HG03175 (cell line): ENCODE results near the gene PDLIM7.

Experiments
- ATAC-seq: cut with Tn5 transposase; IDR thresholded peaks from one replicate; pipeline ENCODE4 v1.9.1; 2021; ENCODE audit warnings: mild to moderate bottlenecking, moderate library complexity; ENCODE audit not compliant: unreplicated experiment

PDLIM7 gene

DNA sequence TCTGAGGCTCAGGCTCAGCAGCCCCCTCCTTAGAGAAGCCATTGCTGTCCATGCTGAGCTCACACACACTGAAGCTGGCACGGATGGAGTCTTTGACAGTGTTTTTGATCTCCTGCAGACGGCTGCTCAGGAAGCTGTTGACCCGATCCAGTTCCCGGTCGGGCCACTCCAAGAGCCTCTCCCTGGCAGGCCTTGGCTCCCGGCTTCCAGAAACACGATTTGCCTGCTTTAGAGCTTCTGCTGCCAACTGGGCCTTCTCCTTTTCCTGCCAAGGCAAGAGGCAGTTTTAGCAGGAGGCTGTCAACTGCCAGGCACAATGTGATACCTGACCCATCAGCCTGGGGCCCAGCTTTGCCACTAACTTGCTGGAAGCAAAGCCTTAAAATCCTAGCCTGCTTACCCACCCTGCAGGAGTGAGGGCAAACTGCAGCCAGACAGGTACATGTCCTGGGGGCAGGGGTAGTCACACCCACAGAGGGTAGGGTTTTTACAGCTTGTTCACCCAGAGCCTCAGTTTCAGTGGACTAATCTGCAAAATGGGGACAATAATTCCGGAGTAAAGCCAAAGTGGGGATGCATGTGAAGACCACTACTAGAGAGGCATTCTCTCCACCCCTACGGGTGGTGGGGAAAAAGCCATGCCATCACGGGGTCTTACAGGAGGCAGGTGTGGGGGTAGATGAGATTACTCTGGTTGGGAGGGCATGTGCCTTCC lies 27.7 kb upstream of the PDLIM7 start:
- no peak for ATAC-seq

DNA sequence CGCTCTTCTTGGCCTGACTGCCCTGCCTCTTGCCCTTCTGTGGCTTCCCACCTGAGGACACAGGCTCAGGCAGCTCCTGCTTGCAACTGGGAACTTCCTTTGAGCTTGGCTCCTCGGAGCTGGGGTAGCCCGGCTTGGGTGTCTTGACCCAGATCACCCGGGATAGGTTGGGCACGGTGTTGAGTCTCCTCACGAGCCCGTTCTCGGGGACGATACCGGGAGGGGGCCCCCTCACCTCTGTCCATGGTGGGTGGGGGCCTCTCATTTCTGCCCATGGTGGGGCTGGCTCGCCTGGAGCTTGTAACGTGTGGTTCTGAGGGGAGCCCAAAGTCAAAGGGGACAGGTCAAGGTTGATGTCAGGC lies 27.1 kb upstream of the PDLIM7 start:
- ATAC-seq, result no peak

DNA sequence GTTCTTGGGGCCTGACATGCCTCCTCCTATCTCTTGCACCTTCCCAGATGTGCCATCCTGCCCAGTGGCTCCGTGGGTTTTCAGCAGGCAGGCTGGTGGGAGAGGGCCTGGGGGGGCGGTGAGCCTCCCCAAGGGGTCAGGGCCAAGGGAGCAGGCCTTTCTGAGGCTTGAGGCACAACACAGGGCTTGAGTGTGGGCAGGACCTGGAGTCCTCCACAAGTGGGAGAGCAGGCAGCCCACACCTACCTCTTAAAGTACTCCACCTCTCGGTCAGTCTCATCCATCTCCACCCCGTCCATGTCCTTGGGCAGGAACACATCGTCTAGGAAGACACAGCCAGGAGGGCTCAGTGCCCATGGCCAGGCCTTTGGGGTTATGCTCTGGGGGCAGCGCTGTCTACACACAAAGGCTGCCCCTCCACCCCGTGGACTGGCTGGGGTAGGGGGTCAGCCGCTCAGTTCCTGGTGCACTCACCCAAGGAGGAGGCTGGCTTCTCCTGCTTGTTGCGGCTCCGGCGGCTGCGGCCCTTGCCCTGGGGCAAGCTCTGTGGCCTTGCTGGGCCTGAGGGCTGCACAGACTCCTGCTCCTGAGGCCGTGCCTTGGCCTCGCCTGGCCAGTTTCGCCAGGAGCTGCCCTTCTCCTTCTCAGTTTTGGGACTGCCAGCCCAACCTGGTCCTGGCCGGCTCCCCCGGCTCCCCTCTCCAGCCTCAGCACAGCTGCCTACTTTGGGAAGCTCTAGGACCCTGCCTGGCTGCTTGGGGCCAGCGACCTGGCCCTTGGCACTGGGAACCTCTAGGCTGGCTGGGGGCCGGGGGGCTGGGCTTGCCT lies 26.5 kb upstream of the PDLIM7 start:
- no peak for ATAC-seq

DNA sequence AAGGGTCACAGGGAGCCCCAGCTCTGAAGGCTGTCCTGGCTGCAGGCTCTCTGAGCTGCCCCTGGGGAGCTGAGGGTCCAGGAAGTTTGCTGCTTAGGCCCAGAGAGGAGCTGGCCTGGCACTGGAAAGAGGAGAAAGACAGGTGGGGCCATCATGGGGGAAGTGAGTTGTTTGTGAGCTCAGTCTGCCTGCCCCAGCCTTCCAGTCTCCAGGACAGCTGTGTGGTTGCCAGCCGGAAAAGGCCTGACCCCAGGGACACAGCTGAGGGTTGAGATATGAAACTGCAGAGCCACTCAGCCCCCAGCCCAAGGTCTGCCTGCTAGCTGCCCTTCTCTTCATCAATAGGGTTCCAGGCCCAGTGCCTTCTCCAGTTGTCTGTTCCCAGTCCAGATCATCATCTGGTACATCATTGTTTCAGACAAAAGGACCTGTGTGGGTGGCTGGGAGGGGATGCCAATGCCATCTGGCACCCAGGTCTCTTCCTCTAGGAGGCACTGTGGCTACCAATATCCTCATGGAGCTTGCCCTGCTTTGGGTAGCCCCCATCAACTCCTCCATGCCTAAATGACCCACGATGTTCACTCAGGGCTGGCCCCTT lies 23.6 kb upstream of the PDLIM7 start:
- ATAC-seq, result no peak

DNA sequence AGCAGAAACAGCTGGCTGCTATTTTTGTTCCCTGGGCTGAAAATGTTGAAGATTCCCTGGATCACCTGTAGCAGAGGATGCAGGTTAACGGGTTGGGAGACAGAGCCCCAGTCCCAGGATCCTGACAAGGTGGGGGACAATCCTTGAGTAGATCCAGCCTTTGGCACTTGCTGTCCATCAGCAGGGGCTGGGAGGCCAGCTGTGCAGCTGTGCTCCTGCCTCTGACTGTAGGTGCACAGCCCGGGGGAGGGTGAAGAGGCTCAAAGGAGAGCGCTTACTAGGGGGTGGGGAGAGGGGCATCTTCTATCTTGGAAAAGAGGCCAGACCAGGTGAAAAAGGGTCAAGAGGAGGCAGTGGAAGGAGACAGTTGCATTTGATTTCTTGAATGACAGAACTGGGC lies 22.9 kb upstream of the PDLIM7 start:
- ATAC-seq, result no peak

DNA sequence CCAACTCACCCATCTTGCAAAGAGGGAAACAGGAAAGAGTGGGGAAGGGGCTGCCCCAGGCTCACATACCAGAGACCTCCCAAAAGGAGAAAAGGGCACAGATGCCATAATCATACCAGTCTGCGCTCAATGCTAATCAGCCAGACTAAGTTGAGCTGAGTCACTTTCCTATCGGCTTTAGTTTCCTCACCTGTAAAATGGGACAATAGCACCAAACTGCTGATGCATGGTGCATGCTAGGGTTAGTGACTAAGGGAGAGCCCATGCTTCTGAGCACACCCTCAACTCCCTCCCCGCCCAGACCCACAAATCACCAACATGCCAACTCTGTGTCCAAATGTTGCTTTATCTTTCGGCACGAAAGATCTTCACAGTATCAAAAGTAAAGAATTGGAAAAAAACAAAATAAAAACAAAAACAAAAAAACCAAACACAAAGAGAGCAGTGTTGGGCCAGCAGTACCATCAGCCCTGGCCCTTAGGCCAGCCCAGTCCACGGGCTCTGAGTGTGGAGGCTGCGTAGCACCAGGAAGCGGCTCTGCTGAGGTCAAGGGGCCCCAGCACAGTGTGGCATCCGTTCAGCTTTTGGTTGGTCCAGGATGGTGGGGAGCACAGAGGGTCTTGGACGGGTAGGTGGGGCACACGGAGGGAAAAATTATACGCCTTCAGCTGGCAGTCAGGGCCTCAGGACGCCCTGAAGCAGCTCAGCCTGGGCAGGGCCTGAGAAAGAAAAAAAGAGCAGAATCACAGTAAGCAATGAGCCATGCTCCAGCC lies 22.2 kb upstream of the PDLIM7 start:
- ATAC-seq, result no peak

DNA sequence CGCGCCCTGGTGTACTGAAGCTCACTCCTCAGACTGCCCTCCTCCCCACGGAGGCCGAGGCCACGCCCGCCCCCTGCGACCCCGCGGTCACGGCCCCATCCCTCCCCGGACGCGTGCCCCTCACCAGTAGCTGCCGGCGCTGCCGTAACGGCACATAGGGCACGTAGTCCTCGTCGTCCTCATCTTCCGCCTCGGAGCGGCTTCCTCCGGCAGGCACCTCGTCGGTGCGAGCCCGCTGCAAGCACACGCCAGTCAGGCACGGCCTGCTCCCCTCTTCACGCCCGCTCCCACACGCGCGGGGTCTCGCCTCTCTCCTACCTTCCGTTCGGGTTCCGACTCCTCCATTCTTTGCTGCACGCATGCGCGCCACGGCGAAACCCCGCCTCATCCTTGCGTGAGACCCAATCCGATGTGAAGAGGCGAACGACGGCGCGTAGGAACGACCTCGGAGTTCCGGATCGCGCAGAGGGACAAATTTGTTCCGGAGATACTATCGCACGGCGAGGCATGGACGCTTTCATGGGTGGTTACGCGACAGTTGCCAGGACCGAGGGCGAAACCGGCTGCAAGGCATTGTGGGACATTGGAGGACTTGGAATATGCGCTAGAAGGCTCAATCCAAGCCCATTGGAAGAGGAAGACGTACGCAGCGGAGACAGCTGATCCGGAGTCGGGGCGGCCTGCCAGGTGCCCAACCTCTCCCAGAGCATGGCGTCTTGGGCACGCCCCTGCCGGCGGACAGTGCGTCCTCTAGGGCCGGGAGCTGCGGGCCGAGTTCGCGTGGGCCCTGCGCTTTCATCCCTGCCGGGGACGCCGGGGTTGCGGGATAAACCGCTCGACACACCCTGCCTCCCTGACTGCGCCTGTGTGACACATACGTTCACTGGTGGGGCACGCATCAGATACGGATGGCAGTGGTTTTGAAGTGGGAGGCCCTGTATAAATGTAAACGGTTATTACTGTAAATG lies 19.5 kb upstream of the PDLIM7 start, which contains the start of gene DDX41:
Gene DDX41 (minus strand): TSS at position 361 of the 968 bp plus-strand sequence. CDS start 16 bp downstream, at position 345.
- peak; percentile 82 for ATAC-seq

DNA sequence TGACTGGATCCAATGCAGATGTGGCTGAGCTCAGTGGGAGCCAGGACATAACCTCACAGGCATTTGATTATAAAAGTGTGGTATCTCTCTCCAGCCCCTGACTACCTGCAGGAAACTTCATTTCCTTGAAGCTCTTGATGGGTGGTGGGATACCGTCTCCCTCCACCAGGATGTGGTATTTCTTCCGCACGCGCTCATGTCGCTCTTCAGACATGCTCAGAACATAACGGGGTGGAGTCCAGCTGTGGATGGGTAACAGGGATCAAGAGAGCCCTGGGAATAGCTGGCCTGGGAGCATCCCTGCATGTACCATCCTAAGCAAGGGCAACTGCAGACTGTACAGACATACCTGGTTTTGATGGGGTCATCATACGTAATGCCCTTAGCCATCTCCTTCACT lies 18.2 kb upstream of the PDLIM7 start:
- no peak for ATAC-seq

DNA sequence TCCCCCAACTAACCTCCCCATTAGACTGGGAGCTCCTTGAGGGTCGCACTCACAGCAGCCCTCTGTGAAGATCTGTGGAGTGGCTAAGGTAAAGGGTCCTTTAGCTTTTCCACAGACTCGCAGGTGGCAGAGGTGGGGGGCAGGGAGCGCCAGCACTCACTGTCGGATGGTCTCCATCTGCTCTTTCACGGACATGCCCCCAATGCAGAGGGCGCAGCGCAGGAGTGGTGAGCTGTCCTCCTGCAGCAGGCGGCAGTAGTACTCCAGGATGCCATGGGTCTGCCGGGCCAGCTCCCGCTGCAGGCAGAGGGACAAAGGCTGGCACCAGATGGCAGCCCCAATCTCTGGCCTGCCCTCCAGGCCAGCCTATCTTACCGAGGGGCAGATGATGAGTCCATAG lies 17.1 kb upstream of the PDLIM7 start:
- no peak for ATAC-seq

DNA sequence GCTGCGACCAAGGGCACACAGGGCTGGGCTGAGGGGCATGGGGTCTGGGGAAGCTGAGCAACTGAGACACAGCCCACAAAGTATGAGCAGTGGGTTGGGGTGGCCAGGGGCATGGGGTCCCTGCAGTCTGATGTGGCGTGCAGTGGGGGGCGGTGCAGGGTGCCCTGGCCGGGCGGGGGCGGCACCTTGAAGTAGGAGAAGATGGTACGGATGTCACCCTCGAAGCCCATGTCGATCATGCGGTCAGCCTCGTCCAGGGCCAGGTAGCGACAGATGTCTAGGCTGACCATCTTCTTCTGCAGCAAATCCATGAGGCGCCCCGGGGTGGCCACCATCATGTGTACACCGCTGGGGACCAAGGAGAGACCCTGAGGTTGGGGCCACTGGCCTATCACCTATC lies 16.1 kb upstream of the PDLIM7 start:
- ATAC-seq, result no peak

DNA sequence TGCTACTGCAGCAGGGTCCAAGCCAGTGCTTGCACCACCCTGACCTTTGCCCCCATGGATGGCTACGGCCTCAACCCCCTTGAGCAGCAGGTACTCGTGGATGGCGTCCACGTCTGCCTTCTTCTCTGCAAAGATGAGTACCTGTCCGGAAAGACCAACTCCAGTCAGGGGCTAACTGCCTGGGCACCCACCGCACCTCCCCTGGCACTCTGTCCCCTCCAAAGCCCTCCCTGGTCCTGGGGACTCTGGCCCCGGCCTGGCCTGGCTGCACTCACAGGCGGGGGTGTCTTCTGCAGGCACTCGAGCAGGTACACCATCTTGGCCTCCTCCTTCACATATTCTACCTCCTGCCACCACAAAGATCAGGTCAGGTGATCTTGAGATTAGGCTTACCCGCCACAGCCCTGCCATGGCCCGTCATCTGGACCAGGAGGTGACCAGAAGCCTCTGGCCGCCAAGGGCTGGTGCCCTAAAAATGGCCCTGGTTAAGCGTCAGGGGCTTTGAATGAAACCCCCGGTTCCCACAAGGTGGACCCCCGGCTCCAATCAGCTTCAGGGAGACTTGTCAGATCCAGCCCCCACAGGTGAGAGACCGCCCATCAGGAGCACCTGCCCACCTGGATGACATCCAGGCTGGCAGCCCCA lies 15.5 kb upstream of the PDLIM7 start:
- no peak for ATAC-seq

DNA sequence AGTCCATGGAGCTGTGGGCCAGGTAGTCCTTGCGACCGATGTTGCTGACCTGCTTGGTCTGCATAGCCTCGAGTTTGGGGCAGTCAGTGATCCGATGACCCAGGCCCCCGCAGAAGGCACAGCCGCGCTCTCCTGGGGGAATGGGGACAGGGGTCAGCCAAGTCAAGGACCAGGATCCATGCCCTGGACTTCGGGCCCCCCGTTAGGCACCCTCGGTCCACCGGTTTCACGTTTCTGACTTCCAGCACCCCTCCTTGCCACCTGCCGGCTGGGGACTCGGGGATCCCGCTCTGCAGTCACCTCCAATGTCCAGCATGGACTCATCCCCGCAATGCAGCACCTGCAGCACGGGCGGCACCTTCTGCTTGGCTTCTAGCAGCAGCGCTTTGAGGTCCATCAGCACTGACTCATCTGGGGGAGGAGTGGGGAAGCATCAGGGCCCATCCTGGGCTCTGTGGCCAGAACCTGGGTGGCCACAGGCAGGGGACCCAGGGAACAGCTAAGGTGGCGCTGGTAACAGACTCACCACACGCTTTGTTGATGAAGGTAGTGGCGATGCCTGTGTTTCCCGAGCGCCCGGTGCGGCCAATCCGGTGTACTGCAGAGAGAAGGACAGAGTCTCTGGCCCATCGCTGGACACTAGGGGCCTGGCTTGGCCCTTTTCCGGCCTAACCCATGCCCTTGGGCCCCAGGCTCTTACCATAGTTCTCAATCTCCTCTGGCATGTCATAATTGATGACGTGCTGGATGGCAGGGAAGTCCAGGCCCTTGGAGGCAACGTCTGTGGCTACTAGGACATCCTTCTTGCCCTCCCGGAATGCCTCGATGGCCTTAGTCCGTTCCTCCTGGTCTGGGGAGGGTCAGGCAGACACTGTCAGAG lies 14.6 kb upstream of the PDLIM7 start:
- no peak for ATAC-seq

DNA sequence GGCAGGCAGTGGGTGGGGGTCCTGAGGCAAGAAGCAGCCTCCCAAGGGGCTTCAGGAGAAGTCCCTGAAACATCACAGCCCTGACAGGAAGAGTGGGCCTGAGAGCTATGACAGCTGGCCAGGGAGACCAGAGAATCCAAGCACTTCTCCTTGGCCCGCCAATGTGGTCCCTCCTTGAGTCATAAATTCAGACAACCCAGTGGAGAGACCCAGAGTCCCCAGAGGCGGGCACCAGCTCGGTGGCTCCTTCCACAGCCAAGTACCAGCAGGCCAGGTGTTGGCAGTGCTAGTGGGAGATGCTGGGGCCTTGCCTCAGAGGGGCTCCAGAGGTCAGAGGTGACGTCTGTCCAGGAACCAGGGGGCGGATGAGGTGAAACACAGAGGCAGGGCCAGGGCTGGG lies 13.8 kb upstream of the PDLIM7 start:
- no peak for ATAC-seq

DNA sequence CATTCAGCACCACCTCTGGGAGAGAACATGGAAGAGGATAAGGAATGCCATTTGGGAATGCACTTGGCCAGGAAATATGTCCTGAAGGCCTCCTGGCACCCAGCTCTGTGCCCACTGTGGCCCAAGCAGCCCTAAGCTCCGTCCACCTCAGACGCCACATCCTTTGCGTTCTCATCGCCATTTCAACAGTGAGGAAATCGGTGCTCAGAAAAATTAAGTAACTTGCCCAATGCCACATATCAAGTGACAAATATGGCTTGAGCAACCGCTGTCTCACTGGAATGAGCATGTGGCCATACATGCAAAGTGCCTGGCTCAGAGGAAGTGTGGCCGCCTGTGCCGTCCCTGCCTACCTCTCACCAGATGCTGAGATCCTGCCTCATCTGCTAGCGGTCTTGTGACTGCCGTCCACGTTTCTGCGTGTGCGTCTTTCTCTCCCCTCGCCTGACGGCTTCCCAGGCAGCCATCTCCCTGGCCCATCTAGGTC lies 13.2 kb upstream of the PDLIM7 start:
- peak; percentile 44 for ATAC-seq

DNA sequence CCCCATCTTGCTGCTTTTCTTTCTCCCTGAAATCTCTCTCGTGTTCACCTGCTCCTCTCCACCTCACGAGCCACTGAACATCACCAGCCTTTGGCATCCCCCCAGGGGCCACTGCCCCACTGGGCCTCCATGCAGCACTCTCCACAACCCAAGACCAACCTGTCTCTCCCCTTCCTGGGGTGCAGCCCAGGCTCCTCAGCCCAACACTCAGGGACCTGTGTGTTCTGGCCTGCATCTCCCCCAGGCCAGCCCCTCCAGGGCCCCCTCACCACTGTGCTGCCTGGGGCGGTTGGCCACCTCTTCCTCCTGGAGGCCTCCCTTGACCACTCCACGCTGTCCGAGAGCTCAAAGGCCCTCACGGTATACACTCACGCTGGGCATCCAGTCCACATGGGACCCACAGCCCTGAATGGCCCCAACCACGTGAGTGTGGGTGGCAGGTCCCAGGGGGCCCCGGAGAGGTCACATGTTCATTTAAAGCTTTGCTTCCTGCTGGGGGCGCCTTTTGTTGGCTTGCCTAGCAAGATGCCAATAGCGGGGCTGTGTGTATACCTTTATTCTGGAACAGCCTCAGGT lies 12.7 kb upstream of the PDLIM7 start:
- peak; percentile 55 for ATAC-seq

DNA sequence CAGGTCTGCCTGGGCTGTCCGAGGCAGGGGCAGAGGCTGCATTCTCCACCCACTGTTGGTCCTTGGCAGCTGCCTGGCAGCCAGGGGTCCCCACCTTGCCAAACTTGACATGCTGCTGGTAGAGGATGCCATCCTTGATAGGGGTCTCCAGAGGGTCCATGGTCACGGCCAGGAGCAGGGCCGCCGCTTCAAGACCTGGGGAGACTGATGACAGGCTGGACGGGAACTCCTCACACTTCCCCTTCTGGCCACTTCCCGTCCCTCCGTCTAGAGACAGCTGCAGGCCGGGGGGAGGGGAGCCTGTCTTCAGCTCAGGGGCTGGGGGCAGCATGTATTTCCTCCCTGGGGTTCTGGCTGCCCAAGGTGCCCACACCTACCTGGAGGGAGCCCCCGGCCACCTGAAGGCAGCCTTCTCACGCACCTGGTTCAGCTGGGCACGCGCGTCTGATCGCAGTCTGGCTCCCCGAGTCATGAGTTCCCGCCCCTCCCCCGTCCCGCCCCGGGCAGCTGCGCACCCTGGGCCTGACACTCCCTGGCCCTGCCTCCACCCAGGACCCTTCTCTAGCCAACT lies 12.1 kb upstream of the PDLIM7 start, which contains the start of gene DOK3:
Gene DOK3 (minus strand): TSS at position 446 of the 571 bp plus-strand sequence. CDS start 286 bp downstream, at position 160.
- peak; percentile 29 for ATAC-seq

DNA sequence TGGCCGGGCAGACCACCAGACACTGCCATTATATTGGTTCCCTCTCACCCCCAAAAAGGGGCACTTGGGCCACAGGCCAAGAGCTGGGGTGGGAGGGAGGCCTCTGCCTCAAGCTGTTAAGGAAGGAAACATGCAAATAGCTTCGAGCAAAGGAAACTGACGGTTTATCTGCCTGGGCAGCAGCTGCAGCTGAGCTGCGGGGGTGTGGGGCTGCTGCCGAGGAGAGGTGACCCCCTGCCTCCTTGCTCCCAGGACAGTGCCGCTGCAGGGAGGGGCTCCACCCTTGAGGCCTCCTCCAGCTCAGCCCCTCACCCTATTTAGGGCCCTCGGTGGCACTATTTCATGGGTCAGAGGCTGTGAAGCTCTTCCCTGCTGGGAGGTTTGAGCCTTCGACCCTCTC lies 11.4 kb upstream of the PDLIM7 start:
- ATAC-seq, result peak; percentile 29

DNA sequence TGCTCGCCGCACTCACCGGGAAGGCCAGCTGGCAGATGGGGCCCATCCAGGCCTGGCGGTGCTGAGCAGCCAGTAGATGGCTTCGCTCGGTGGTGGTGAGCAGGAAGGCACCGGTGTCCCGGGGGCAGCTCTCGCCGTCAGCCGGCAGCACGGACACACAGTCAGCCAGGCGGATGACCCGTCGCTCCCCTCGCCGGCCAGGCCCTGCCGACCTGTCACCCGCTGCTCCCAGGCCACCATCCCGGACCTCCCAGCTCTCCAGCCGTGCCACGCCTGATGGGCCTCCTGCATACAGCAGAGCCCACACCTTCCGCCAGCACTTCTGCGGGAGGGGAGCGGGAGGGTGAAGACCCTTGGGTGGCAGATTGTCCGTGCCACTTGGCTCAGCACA lies 10.8 kb upstream of the PDLIM7 start:
- no peak for ATAC-seq
